IPS DF 19.7 (cell line): ENCODE data around the gene FOXK1.
"Not testable (repeated sequence)": the region's sequence is repeated elsewhere in the genome, so short reads cannot be mapped to it uniquely, and the experiment has no call there.

Experiments used
- DNase-seq: peaks from one replicate; pipeline ENCODE4 v3.0.0-alpha.2; 2013; ENCODE audit warnings: low read depth, low spot score

FOXK1 gene

DNA sequence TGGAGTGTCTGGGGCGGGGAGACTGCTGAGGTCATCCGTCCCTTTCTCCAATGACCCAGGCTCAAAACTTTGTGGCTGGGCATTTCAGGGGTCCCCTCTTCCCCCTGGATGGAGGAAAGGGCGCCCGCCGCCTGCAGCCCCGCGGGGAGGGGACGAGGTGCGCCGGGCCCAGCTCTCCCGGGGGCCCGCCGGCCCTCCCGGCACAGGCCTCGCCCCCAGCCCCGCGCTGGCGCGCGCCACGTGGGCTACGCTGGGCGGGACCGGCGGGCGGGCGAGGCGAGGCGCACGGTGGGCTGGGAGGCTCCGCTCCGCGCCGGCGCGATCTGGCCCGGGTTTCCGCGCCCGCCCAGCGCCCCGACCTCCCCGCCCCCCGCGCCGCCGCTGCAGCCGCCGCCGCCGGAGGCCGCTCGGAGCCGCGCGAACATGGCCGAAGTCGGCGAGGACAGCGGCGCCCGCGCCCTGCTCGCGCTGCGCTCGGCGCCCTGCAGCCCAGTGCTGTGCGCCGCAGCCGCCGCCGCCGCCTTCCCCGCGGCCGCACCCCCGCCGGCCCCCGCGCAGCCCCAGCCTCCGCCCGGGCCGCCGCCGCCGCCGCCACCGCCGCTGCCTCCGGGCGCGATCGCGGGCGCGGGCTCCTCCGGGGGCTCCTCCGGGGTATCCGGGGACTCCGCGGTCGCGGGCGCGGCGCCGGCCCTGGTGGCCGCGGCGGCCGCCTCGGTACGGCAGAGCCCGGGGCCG, at the start of gene FOXK1:
Gene FOXK1, plus strand, starts transcription at position 410 of the 735 bp plus-strand sequence. Its CDS starts 14 bp downstream, at position 424.
- DNase-seq: no peak

GRCh38 chr7:4633012-4633411, 49.1 kb upstream of the FOXK1 start:
- no peak for DNase-seq

- DNase-seq: no peak
These were observed 47.9 kb upstream of the FOXK1 start for GRCh38 chr7:4634166-4634565.

GRCh38 chr7:4638781-4639575, 43.1 kb upstream of the FOXK1 start:
- DNase-seq: no peak

GRCh38 chr7:4641091-4641666, 40.9 kb upstream of the FOXK1 start:
- DNase-seq: no peak

GRCh38 chr7:4641667-4642467, 40.2 kb upstream of the FOXK1 start:
- DNase-seq: no peak

- DNase-seq: no peak
These were observed 39.5 kb upstream of the FOXK1 start for GRCh38 chr7:4642468-4643203.

DNA sequence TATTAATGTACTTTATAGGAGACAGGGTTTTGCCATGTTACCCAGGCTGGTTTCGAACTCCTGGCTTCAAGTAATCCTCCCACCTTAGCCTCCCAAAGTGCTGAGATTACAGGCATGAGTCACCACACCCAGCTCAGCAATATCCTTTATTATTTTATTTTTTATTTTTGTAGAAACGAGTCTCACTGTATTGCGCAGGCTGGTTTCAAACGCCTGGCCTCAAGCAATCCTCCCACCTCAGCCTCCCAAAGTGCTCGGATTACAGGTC, 39.0 kb upstream of the FOXK1 start:
- not testable (repeated sequence) for DNase-seq

DNA sequence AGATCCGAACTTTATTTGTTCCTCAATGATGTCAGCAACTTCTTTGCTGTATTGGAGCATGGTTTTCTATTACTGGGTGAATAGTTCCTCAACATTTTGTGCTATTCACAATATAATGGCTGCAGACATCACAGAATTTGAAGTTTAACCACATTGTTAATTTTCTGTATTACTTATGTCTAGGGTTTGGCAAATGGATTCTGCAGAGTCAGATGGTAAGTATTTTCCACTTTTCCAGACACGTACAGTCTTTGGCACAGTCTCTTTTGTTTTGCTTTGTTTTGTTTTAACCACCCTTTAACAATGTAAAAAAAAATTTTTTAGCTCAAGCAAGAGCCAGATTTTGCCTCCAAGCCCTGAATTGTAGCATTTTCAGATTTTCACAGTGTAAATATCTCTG, 36.8 kb upstream of the FOXK1 start:
- DNase-seq: no peak

DNA sequence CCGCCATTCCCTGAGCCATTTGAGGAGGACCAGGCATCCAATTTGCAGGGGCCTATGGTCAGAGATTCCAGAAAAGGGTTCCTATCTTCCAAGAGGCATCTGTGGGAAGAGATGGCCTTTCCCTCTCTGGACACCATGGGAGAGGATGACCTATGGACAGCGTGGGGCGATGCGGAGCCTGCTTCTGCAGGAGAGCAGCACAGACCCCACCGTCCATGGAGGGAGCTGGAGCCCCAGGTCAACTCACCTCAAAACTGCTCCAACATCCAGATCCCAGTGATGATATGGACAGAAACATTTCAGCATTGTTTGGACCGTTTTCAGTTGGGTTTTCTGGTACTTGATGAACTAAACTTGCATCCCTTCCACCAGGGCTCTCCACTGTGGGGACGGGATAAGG, 34.0 kb upstream of the FOXK1 start:
- no peak for DNase-seq

GRCh38 chr7:4650433-4651047, 31.6 kb upstream of the FOXK1 start:
- no peak for DNase-seq

DNA sequence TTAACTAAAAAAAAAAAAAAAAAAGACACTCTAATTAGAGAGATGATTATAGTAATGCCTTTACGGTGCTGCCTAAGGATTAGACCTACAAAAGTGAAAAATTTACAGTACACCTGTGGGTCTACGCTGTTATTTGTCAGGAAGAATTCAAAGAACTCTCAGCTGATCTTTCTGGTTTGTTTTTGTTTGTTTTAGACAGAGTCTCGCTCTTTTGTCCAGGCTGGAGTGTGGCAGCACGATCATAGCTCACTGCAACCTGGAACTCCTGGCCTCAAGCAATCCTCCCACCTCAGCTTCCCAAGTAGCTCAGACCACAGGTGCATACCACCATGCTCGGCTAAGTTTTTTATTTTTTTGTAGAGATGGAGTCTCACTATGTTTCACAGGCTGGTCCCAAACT, 28.3 kb upstream of the FOXK1 start:
- DNase-seq: no peak

DNA sequence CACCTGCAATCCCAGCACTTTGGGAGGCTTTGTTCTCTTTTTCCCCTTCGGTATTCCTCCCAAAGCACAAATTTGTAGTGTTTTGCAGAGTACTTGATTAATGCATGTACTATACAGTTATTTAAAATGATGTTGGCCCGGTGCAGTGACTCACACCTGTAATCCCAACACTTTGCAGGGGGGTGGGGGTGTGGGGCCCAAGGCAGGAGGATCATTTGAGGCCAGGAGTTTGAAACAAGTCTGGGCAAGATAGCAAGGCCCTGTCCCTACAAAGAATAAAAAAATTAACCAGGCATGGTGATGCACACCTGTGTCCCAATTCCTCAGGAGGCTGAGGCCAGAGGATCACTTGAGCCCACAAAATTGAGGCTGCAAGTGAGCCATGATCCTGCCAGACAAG, 26.8 kb upstream of the FOXK1 start:
- DNase-seq: no peak

DNA sequence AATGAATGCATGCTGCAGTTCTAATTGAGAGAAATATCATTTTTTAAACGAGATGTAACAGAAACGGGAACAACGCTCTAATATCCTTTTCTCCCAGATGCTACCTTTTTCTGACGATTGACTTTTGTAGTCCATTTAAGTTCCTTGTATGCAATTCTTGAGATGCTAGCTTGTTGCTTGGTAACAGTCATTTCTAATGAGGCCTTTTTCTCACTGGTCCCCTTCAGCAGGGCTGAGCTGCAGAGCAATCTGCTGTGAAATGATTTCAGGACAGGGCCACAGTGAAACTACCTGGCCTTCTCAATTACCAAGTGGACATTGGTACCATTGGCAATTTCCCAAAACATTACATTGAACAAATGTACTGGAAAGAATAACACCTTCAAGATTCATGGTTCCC, 26.2 kb upstream of the FOXK1 start:
- DNase-seq: no peak

- DNase-seq: no peak
These were observed 24.3 kb upstream of the FOXK1 start for GRCh38 chr7:4657640-4658417.

DNA sequence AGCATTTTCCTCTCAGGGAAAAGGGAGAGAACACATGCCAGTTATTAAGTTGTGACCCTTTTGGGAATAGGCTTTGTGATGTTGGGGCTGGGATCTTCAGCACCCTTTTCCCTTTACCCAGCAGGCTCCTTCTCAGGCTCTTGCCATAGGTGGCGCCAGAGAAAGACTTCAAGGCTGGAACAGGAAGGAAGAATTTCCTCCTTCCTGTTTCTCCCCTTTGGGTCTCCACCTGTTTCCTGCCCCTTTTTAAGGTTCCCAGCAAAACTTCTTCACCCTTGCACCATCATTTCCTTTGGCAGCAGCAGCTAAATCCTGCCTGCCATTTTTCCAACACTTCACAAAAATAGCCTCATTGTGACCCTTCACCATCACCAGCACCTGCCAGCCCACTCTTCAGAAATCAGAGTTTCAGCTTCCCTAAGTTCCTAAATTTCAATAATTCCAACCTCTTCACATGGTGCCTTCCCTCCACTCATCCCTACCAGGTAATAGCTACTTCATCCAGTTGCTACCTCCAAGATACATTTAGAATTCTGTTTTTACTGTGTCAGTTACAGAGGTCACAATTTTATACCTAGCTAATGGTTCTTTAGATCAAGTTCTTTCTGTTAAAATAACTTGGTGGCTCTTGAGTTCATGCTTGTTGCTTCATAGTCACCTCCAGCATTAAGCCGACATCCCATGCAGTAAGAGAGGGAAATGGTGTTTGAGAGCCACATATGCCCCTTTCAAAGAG, 22.4 kb upstream of the FOXK1 start:
- DNase-seq: no peak

- DNase-seq: no peak
These were observed 20.2 kb upstream of the FOXK1 start for GRCh38 chr7:4661871-4662270.

DNA sequence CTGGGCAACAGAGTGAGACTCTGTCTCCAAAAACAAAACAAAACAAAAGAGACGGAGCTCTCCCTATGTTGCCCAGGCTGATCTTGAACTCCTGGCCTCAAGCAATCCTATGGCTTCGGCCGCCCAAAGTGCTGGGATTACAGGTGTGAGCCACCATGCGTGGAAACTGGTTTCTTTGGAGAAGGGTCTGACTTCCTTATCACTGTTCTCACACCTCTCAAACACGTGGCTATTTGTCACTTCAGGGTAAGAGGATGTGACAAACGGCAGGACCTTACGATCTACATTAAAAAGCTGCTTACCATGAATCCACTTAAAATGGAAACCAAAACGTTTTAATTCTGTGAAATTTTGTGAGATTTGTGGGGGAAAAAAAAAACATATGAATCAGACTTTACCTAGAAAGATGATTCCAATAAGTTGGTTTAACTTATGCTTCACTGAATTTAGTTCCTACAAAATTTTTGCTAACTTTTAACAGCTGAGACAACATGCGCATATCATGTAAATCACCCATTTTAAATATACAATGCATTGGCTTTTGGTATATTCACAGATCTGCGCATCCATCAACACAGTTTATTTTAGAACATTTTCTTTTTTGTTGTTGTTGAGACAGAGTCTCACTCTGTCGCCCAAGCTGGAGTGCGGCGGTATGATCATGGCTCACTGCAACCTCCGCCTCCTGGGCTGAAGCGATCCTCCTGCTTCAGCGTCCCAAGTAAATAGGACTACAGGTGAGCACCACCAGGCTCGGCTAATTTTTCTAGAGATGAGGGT, 18.7 kb upstream of the FOXK1 start:
- DNase-seq: no peak

DNA sequence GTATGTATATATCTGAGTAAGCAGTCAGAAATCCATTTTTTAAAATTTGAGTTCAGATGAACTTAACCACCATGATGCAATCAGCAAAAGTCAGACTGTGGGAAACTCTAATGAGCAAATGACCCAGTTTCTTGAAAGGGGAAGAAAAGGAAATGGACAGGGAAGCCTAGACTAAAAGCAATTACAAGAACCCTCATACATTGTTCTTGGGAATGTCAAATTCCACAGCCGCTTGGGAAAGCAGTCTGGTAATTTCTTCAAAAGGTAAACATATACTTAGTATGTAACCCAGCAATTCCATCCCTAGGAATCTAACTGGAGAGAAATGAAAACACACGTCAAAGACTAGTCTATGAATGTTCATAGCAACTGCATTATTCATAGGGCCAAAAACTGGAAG, 16.4 kb upstream of the FOXK1 start:
- DNase-seq: no peak
